T1000 (cell line): ENCODE measurements around the gene RANBP10.
"Not testable (repeated sequence)": the region's sequence is repeated elsewhere in the genome, so short reads cannot be mapped to it uniquely, and the experiment has no call there.

ENCODE experiments used
- DNase-seq: peaks from one replicate; lab custom pipeline; 2025; ENCODE audit warnings: mixed read lengths; lab: John Stamatoyannopoulos, UW

RANBP10 gene

GRCh38 chr16:67806428-67807147 lies at the start of gene RANBP10, which contains the start of gene TSNAXIP1:
RANBP10 (minus strand) TSS chr16:67806560; CDS start chr16:67806536, 24 bp downstream.
TSNAXIP1 (plus strand) TSS chr16:67806889; CDS start chr16:67807150, 261 bp downstream.
- DNase-seq, result peak; percentile 95

GRCh38 chr16:67855789-67856188 lies 49.4 kb upstream of the RANBP10 start:
- DNase-seq, result no peak

- DNase-seq, result no peak
Observed at GRCh38 chr16:67853670-67854069, 47.3 kb upstream of the RANBP10 start.

GRCh38 chr16:67848118-67848517 lies 41.8 kb upstream of the RANBP10 start:
- no peak for DNase-seq

GRCh38 chr16:67847064-67847861 lies 40.9 kb upstream of the RANBP10 start, which contains the start of gene CENPT:
CENPT (minus strand) TSS chr16:67847693; CDS start chr16:67833859, 13,834 bp downstream.
- peak; percentile 12 for DNase-seq

GRCh38 chr16:67846320-67847063 lies 40.1 kb upstream of the RANBP10 start, which contains the start of gene NUTF2:
NUTF2 (plus strand) TSS chr16:67846933; CDS start chr16:67865131, 18,198 bp downstream.
- peak; percentile 86 for DNase-seq

- no peak for DNase-seq
Observed at GRCh38 chr16:67846063-67846319, 39.6 kb upstream of the RANBP10 start.

GRCh38 chr16:67845291-67846062 lies 39.1 kb upstream of the RANBP10 start:
- no peak for DNase-seq

GRCh38 chr16:67844497-67844896 lies 38.1 kb upstream of the RANBP10 start:
- no peak for DNase-seq

GRCh38 chr16:67843343-67843765 lies 37.0 kb upstream of the RANBP10 start:
- no peak for DNase-seq

- DNase-seq, result no peak
Observed at GRCh38 chr16:67842509-67843342, 36.4 kb upstream of the RANBP10 start.

GRCh38 chr16:67841816-67842508 lies 35.6 kb upstream of the RANBP10 start, which contains the start of gene THAP11:
THAP11 (plus strand) TSS chr16:67842320; CDS start chr16:67842555, 235 bp downstream.
- peak; percentile 83 for DNase-seq

- no peak for DNase-seq
Observed at GRCh38 chr16:67841198-67841815, 34.9 kb upstream of the RANBP10 start.

- no peak for DNase-seq
Observed at GRCh38 chr16:67837811-67838210, 31.5 kb upstream of the RANBP10 start.

- DNase-seq, result not testable (repeated sequence)
Observed at GRCh38 chr16:67837190-67837589, 30.8 kb upstream of the RANBP10 start.

GRCh38 chr16:67834242-67834614 lies 27.9 kb upstream of the RANBP10 start:
- no peak for DNase-seq

- DNase-seq, result peak; percentile 78
Observed at GRCh38 chr16:67833415-67834241, 27.3 kb upstream of the RANBP10 start.

- DNase-seq, result no peak
Observed at GRCh38 chr16:67833030-67833414, 26.7 kb upstream of the RANBP10 start.

- DNase-seq, result no peak
Observed at GRCh38 chr16:67828651-67829050, 22.3 kb upstream of the RANBP10 start.
